DOHH2 (cell line): ENCODE data around the gene EFNA5.

Experiments used
- H3F3A ChIP-seq: fragments of 200-600 bp; sonication (generic), shearing (Covaris generic); 2 replicates; pipeline ENCODE4 v1.6.0; 2016; ENCODE audit warnings: antibody characterized with exemption, mild to moderate bottlenecking; ENCODE audit not compliant: control insufficient read depth, insufficient read depth
- H3K27ac ChIP-seq: fragments of 200-600 bp; sonication (generic); 2 replicates; pipeline ENCODE4 v1.5.1; 2014; ENCODE audit warnings: low read depth, mild to moderate bottlenecking, low read length, moderate library complexity
- H3K27me3 ChIP-seq: fragments of 200-600 bp; sonication (generic); 2 replicates; pipeline ENCODE4 v1.6.1; 2014; ENCODE audit warnings: mild to moderate bottlenecking, low read length, mixed read lengths; ENCODE audit not compliant: control insufficient read depth
- H3K36me3 ChIP-seq: fragments of 200-600 bp; sonication (generic); 2 replicates; pipeline ENCODE4 v1.6.1; 2014; ENCODE audit warnings: mild to moderate bottlenecking, low read length, moderate library complexity, mixed read lengths; ENCODE audit not compliant: control insufficient read depth
- H3K4me1 ChIP-seq: fragments of 200-600 bp; sonication (generic); 2 replicates; pipeline ENCODE4 v1.6.1; 2014; ENCODE audit warnings: mild to moderate bottlenecking, low read length, mixed read lengths; ENCODE audit not compliant: control insufficient read depth
- H3K4me2 ChIP-seq: fragments of 200-600 bp; sonication (generic); 2 replicates; pipeline ENCODE4 v1.6.0; 2014; ENCODE audit warnings: mild to moderate bottlenecking, low read length, moderate library complexity
- H3K4me3 ChIP-seq: fragments of 200-600 bp; sonication (generic); 2 replicates; pipeline ENCODE4 v1.5.1; 2014; ENCODE audit warnings: mild to moderate bottlenecking, low read length, mixed read lengths
- H3K79me2 ChIP-seq: fragments of 200-600 bp; sonication (generic); 2 replicates; pipeline ENCODE4 v1.6.1; 2014; ENCODE audit warnings: mild to moderate bottlenecking, low read length, mixed read lengths; ENCODE audit not compliant: control insufficient read depth
- H3K9me2 ChIP-seq: fragments of 200-600 bp; sonication (generic); replicated peaks from 2 replicates; pipeline ENCODE4 v1.6.1; 2014; ENCODE audit warnings: mild to moderate bottlenecking, low read length, mixed read lengths; ENCODE audit not compliant: control insufficient read depth
- H3K9me3 ChIP-seq: fragments of 200-600 bp; sonication (generic); 2 replicates; pipeline ENCODE4 v1.6.1; 2014; ENCODE audit warnings: antibody characterized with exemption, low read length, mixed read lengths; ENCODE audit not compliant: control insufficient read depth, insufficient read depth
- H4K20me1 ChIP-seq: fragments of 200-600 bp; sonication (generic); 2 replicates; pipeline ENCODE4 v1.6.0; 2014; ENCODE audit warnings: low read depth, mild to moderate bottlenecking, antibody characterized with exemption, low read length, moderate library complexity; ENCODE audit not compliant: control insufficient read depth, insufficient read depth
- EZH2phosphoT487 ChIP-seq: fragments of 200-600 bp; sonication (generic); IDR thresholded peaks from 2 replicates; pipeline ENCODE4 v1.6.1; 2017; ENCODE audit warnings: borderline replicate concordance, mild to moderate bottlenecking, antibody characterized with exemption, low read length, moderate library complexity, mixed read lengths
- TF ChIP-seq, protein P1 (sequence below): fragments of 200-600 bp; sonication (generic); IDR thresholded peaks from one replicate; pipeline ENCODE4 v1.5.1; 2014; ENCODE audit warnings: antibody characterized with exemption, mild to moderate bottlenecking, low read depth, low read length; ENCODE audit not compliant: poor library complexity, severe bottlenecking

Gene EFNA5

DNA sequence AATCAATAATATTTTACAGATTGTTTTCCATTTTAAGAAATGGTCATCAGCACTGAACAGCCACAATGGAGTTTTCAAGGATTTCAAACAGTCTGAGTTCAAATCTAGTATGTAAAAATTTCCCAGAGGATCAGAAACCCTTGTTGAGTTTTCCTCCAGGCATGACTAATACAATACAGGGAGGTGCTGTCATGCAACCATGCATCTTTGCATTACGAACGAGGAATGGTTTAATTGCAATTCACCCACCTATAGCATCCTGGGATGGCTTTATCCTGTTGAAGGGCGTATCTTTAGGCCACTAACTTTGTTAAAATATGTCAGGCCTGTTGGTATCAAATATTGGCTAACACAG, 196.4 kb downstream of the EFNA5 start:
- Histone ChIP-seq H3K9me2 (no peaks in the 10 kb centered on the region; the same call in 1 of the 2 replicates), H3K79me2 (no peaks in the 10 kb centered on the region), H3K27me3 (no peaks in the 10 kb centered on the region), H3K4me3 (no peak overlapping the region), H3K9me3 (no peaks in the 10 kb centered on the region), H3K4me1 (no peaks in the 10 kb centered on the region), H3K36me3 (no peaks in the 10 kb centered on the region), H4K20me1 (no peaks in the 10 kb centered on the region), H3K27ac (no peak overlapping the region), H3K4me2 (no peak overlapping the region), H3F3A (no peaks in the 10 kb centered on the region)
- no peak for TF ChIP-seq EZH2phosphoT487
- TF ChIP-seq, protein P1, sequence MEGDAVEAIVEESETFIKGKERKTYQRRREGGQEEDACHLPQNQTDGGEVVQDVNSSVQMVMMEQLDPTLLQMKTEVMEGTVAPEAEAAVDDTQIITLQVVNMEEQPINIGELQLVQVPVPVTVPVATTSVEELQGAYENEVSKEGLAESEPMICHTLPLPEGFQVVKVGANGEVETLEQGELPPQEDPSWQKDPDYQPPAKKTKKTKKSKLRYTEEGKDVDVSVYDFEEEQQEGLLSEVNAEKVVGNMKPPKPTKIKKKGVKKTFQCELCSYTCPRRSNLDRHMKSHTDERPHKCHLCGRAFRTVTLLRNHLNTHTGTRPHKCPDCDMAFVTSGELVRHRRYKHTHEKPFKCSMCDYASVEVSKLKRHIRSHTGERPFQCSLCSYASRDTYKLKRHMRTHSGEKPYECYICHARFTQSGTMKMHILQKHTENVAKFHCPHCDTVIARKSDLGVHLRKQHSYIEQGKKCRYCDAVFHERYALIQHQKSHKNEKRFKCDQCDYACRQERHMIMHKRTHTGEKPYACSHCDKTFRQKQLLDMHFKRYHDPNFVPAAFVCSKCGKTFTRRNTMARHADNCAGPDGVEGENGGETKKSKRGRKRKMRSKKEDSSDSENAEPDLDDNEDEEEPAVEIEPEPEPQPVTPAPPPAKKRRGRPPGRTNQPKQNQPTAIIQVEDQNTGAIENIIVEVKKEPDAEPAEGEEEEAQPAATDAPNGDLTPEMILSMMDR = no peak

DNA sequence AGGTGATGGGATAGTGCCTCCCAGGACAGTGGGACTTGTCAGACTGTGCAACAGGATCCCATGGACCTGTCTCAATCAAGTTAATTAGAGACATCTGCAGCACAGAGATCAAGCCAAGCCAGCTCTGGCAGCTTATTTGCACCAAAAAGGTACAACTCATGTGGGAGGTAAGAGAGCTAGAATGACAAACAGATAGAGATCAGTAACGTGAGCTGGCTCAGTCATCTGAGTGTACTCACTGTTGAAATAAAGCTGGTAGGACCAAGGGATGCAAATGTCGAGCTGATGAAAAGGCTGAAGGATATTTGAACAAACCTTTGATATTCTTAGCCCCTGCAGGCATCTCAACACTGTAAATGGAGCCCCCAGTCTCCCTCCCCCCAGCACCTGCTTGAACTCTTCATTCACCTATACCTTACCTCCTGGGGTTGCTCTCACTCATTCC, 198.1 kb downstream of the EFNA5 start:
- Histone ChIP-seq H3K27ac (no peak overlapping the region), H3F3A (no peaks in the 10 kb centered on the region), H3K4me1 (no peaks in the 10 kb centered on the region), H3K36me3 (no peaks in the 10 kb centered on the region), H3K9me2 (no peaks in the 10 kb centered on the region; the same call in 1 of the 2 replicates), H3K4me3 (no peak overlapping the region), H3K4me2 (no peak overlapping the region), H3K79me2 (no peaks in the 10 kb centered on the region), H3K27me3 (no peaks in the 10 kb centered on the region), H4K20me1 (no peaks in the 10 kb centered on the region), H3K9me3 (no peaks in the 10 kb centered on the region)
- TF ChIP-seq EZH2phosphoT487 = no peak
- TF ChIP-seq, protein P1 = no peak

DNA sequence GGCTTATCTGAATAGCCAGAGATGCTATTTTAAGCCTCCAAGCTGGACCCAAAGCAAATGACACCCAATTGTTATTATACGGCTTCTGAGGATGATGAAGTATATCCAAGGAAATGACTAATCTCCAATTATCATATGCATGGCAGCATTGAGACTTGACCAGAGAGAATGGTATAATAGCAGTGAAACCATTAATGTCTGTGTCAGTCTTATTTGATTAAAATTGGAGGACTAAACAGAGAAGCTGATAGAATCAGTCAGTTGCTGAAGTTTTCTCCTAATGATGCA, 200.5 kb downstream of the EFNA5 start:
- Histone ChIP-seq H3F3A (no peaks in the 10 kb centered on the region), H3K4me2 (no peak overlapping the region), H4K20me1 (no peaks in the 10 kb centered on the region), H3K9me3 (no peaks in the 10 kb centered on the region), H3K27ac (no peak overlapping the region), H3K79me2 (no peaks in the 10 kb centered on the region), H3K36me3 (no peaks in the 10 kb centered on the region), H3K9me2 (no peaks in the 10 kb centered on the region; the same call in 1 of the 2 replicates), H3K4me1 (no peaks in the 10 kb centered on the region), H3K4me3 (no peak overlapping the region), H3K27me3 (no peaks in the 10 kb centered on the region)
- TF ChIP-seq, protein P1 = no peak
- no peak for TF ChIP-seq EZH2phosphoT487
